Trophoblast cell (in vitro differentiated cells and primary cell): ENCODE data around the gene MRAS.

Source experiments
- DNase-seq, 2 donors: peaks; one replicate each; pipeline ENCODE4 v3.0.0-alpha.2; 2016
- H2AFZ ChIP-seq: 2 replicates; pipeline ENCODE4 v1.6.1; 2013; ENCODE audit warnings: low read length, moderate library complexity, mild to moderate bottlenecking; ENCODE audit not compliant: insufficient read depth, poor library complexity
- H2AK5ac ChIP-seq: 2 replicates; pipeline ENCODE4 v1.6.1; 2013; ENCODE audit warnings: mild to moderate bottlenecking, low read length
- H2BK120ac ChIP-seq: 2 replicates; pipeline ENCODE4 v1.6.1; 2013; ENCODE audit warnings: low read length, mild to moderate bottlenecking, moderate library complexity; ENCODE audit not compliant: insufficient read depth, poor library complexity
- H2BK12ac ChIP-seq: 2 replicates; pipeline ENCODE4 v1.6.1; 2013; ENCODE audit warnings: mild to moderate bottlenecking, low read length, moderate library complexity
- H2BK5ac ChIP-seq: 2 replicates; pipeline ENCODE4 v1.6.1; 2013; ENCODE audit warnings: low read length, low read depth, moderate library complexity, mild to moderate bottlenecking; ENCODE audit not compliant: poor library complexity
- H3K14ac ChIP-seq: 2 replicates; pipeline ENCODE4 v1.6.1; 2013; ENCODE audit warnings: mild to moderate bottlenecking, low read length
- H3K18ac ChIP-seq: 2 replicates; pipeline ENCODE4 v1.6.1; 2013; ENCODE audit warnings: mild to moderate bottlenecking, low read length
- H3K23ac ChIP-seq: 2 replicates; pipeline ENCODE4 v1.6.1; 2013; ENCODE audit warnings: low read length
- H3K27ac ChIP-seq: 2 replicates; pipeline ENCODE4 v1.5.1; 2013; ENCODE audit warnings: low read depth, mild to moderate bottlenecking, inconsistent platforms, low read length, moderate library complexity
- H3K27me3 ChIP-seq: 2 replicates; pipeline ENCODE4 v1.6.1; 2013; ENCODE audit warnings: inconsistent platforms, mild to moderate bottlenecking, low read length, moderate library complexity; ENCODE audit not compliant: insufficient read depth
- H3K36me3 ChIP-seq, 2 experiments: 1 replicate in 1 of 2; 2 replicates in 1 of 2; pipeline ENCODE4 v1.6.1; 2013; ENCODE audit warnings: low read length in 2 of 2, mild to moderate bottlenecking in 2 of 2, moderate library complexity in 1 of 2; ENCODE audit not compliant: insufficient read depth in 2 of 2, control insufficient read depth in 1 of 2
- H3K4ac ChIP-seq: 2 replicates; pipeline ENCODE4 v1.6.1; 2013; ENCODE audit warnings: low read depth, mild to moderate bottlenecking, low read length, moderate library complexity
- H3K4me1 ChIP-seq, 2 experiments: 1 replicate in 1 of 2; 2 replicates in 1 of 2; pipeline ENCODE4 v1.6.1; 2013; ENCODE audit warnings: low read length in 2 of 2, mild to moderate bottlenecking in 2 of 2, moderate library complexity in 1 of 2; ENCODE audit not compliant: insufficient read depth in 2 of 2, control insufficient read depth in 1 of 2
- H3K4me2 ChIP-seq: 2 replicates; pipeline ENCODE4 v1.6.1; 2013; ENCODE audit warnings: inconsistent platforms, mild to moderate bottlenecking, low read length, moderate library complexity
- H3K4me3 ChIP-seq: 2 replicates; pipeline ENCODE4 v1.5.1; 2013; ENCODE audit warnings: mild to moderate bottlenecking, low read depth, low read length, inconsistent platforms
- H3K79me1 ChIP-seq: one replicate; pipeline ENCODE4 v1.6.1; 2013; ENCODE audit warnings: low read length
- H3K79me2 ChIP-seq: 2 replicates; pipeline ENCODE4 v1.6.1; 2013; ENCODE audit warnings: low read length, mild to moderate bottlenecking; ENCODE audit not compliant: control insufficient read depth, insufficient read depth, poor library complexity
- H3K9ac ChIP-seq: 2 replicates; pipeline ENCODE4 v1.6.1; 2013; ENCODE audit warnings: mild to moderate bottlenecking, low read length
- H3K9me3 ChIP-seq: 2 replicates; pipeline ENCODE4 v1.6.1; 2013; ENCODE audit warnings: low read depth, mild to moderate bottlenecking, control low read depth, inconsistent platforms, low read length; ENCODE audit not compliant: insufficient read depth
- H4K12ac ChIP-seq: 2 replicates; pipeline ENCODE4 v1.6.1; 2013; ENCODE audit warnings: low read depth, mild to moderate bottlenecking, low read length, moderate library complexity
- H4K8ac ChIP-seq: 2 replicates; pipeline ENCODE4 v1.6.1; 2013; ENCODE audit warnings: low read depth, mild to moderate bottlenecking, low read length, moderate library complexity
- H4K91ac ChIP-seq: one replicate; pipeline ENCODE4 v1.6.1; 2013; ENCODE audit warnings: low read depth, mild to moderate bottlenecking, low read length, moderate library complexity
- WGBS: extraction: QIAGEN DNeasy Blood & Tissue Kit; methylation state at CpG from one replicate; pipeline ENCODE4 v1.1.7; 2013; ENCODE audit warnings: missing lambda C conversion rate; ENCODE audit not compliant: insufficient read length, insufficient coverage; ENCODE audit errors: extremely low coverage; 5-methylcytosine and 5-hydroxymethylcytosine counted together

Gene MRAS

DNA sequence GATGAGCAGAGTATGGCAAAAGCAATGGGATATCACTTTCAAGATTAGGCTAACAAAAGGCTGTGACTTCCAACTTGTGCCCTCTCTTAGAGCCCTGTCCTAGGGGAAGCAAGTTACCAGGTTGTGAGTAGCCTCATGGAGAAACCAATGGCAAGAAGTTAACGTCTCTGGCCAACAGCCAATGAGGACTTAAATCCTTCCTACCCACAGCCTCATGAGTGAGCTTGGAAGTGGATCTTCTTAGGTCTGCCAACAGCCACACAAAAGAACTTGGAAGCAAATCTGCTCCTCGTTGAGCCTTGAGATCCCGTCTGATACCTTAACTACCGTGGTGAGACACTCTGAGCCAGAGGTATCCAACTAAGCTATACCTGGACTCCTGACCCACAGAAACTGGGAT lies 24.4 kb upstream of the MRAS start:
- Histone ChIP-seq H3K36me3 (no peaks in the 10 kb centered on the region), H3K23ac (no peak overlapping the region), H3K27ac (no peak overlapping the region), H3K79me1 (no peaks in the 10 kb centered on the region), H2AFZ (no peak overlapping the region), H3K4me3 (no peak overlapping the region), H3K9me3 (peaks cover 1% of the 10 kb centered on the region), H3K27me3 (no peaks in the 10 kb centered on the region), H3K4ac (no peak overlapping the region), H4K12ac (no peak overlapping the region), H2BK120ac (no peak overlapping the region), H3K14ac (no peak overlapping the region), H3K4me2 (no peak overlapping the region), H3K9ac (no peak overlapping the region), H4K91ac (no peak overlapping the region), H3K18ac (no peak overlapping the region), H4K8ac (no peak overlapping the region), H3K4me1 (peaks cover 4 to 5% of the 10 kb centered on the region in 2 experiments), H3K79me2 (no peaks in the 10 kb centered on the region), H2AK5ac (no peak overlapping the region), H2BK5ac (no peak overlapping the region), H2BK12ac (no peak overlapping the region)
- no peak for DNase-seq
- no CpG with 5 or more reads among the region's 4 CpGs for WGBS

DNA sequence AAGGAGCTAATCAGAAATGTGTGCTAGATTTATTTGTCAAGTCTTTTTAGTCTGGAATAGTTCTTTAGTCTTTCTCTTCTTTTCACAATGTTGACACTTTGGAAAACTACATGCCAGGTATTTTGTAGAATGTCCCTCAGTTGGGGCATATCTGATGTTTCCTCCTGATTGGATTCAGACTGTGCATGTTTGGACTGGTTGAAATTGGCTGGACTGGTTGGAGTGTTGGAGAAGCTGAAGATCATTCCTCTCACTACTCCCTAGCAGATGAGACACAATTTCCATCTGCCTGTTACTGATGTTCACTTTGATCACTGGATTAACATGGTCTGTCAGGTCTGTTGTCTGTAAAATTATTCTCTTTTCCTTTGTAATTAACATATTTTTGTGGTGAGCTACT lies 22.4 kb upstream of the MRAS start:
- Histone ChIP-seq H3K36me3 (no peaks in the 10 kb centered on the region), H3K23ac (no peak overlapping the region), H3K27me3 (no peaks in the 10 kb centered on the region)

DNA sequence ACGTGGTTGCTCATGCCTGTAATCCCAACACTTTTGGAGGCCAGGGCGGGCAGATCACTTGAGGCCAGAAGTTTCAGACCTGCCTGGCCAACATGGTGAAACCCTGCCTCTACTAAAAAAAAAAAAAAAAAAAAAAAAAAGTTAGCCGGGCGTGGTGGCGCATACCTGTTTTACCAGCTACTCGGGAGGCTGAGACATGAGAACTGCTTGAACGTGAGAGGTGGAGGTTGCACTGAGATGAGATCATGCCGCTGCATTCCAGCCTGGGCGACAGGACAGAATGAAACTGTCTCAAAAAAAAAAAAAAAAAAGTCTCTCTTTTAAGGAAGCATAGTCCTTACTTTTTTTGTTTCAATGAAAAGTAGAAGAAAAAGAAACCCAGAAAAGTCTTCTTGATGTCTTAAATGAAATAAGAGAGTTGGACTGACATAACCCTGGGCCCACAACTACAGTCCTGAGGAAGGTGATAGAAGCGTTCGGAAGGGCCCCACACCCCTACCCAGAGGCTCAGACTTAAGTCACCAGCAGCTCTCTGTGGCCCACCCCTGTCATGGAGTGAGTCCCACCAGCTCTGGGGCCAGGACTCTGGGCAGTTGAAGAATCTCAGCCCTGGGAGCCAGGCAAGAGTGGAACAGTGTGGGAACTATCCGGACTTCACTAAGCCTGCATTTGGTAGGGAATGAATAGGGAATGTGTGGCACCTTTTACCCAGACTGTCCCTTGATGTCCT lies 21.3 kb upstream of the MRAS start:
- no peak overlapping the region for H3K4me3 ChIP-seq
- H3K79me2 ChIP-seq: peaks cover 2% of the 10 kb centered on the region
- peak overlapping the region; percentile 50 for H4K91ac ChIP-seq
- H3K27ac ChIP-seq: no peak overlapping the region
- no peak overlapping the region for H3K14ac ChIP-seq
- peak overlapping the region; percentile 1 for H2BK120ac ChIP-seq
- H3K4me2 ChIP-seq: no peak overlapping the region
- H2BK5ac ChIP-seq: no peak overlapping the region
- H3K27me3 ChIP-seq: no peaks in the 10 kb centered on the region
- H3K9me3 ChIP-seq: no peaks in the 10 kb centered on the region
- no peak overlapping the region for H2BK12ac ChIP-seq
- H3K4ac ChIP-seq: no peak overlapping the region
- H3K36me3 ChIP-seq: no peaks in the 10 kb centered on the region
- peaks cover 5% of the 10 kb centered on the region for H3K79me1 ChIP-seq
- DNase-seq: peak; percentile 88 to 93
- H2AK5ac ChIP-seq: no peak overlapping the region
- WGBS: no CpG with 5 or more reads among the region's 12 CpGs
- no peak overlapping the region for H2AFZ ChIP-seq
- no peak overlapping the region for H3K18ac ChIP-seq
- no peak overlapping the region for H4K8ac ChIP-seq
- H3K23ac ChIP-seq: no peak overlapping the region
- no peak overlapping the region for H3K9ac ChIP-seq
- peaks cover 5 to 7% of the 10 kb centered on the region in 2 experiments for H3K4me1 ChIP-seq
- H4K12ac ChIP-seq: no peak overlapping the region

More for the DNA sequence above, 22.4 kb upstream of the MRAS start:
- Histone ChIP-seq H2AK5ac (no peak overlapping the region), H3K18ac (no peak overlapping the region), H3K14ac (no peak overlapping the region), H3K79me1 (peaks cover 5% of the 10 kb centered on the region), H3K79me2 (peaks cover 2% of the 10 kb centered on the region), H4K91ac (no peak overlapping the region), H3K27ac (no peak overlapping the region), H3K4ac (no peak overlapping the region), H2AFZ (no peak overlapping the region), H4K12ac (no peak overlapping the region), H3K4me2 (no peak overlapping the region), H3K9ac (no peak overlapping the region), H3K4me1 (peaks cover 5 to 7% of the 10 kb centered on the region in 2 experiments), H4K8ac (no peak overlapping the region), H3K4me3 (no peak overlapping the region), H2BK5ac (no peak overlapping the region), H2BK120ac (no peak overlapping the region), H2BK12ac (no peak overlapping the region), H3K9me3 (no peaks in the 10 kb centered on the region)
- peak in 1 of 2 donors; percentile 40 for DNase-seq

DNA sequence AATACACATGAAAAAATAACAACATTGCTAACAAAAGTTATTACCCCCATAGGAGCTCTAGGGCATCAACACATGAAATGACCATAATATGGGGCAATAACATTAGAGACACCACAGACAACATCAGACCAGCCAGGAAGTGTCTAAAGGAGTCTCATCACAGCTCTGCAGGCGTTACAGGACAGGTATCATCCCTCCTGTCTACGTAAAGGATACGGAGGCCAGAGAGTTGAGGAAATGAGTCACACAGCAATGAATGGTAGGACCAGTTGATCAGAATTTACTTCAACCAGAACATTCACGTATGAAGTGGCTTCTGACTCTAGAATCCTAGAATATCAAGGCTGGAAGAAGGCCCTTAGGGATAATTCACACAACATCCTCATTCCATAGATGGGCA lies 20.5 kb upstream of the MRAS start:
- no peak overlapping the region for H2AFZ ChIP-seq
- H2AK5ac ChIP-seq: no peak overlapping the region
- H4K12ac ChIP-seq: no peak overlapping the region
- no peak overlapping the region for H2BK5ac ChIP-seq
- peaks cover 5% of the 10 kb centered on the region for H3K79me1 ChIP-seq
- no CpG with 5 or more reads among the region's 4 CpGs for WGBS
- no peak overlapping the region for H4K8ac ChIP-seq
- no peak overlapping the region for H3K4me2 ChIP-seq
- H3K9me3 ChIP-seq: no peaks in the 10 kb centered on the region
- no peak overlapping the region for H2BK120ac ChIP-seq
- no peaks in the 10 kb centered on the region for H3K27me3 ChIP-seq
- H2BK12ac ChIP-seq: no peak overlapping the region
- DNase-seq: peak; percentile 84 to 97
- H3K4ac ChIP-seq: no peak overlapping the region
- no peak overlapping the region for H4K91ac ChIP-seq
- no peaks in the 10 kb centered on the region for H3K36me3 ChIP-seq
- peaks cover 5 to 7% of the 10 kb centered on the region in 2 experiments for H3K4me1 ChIP-seq
- no peak overlapping the region for H3K14ac ChIP-seq
- H3K23ac ChIP-seq: no peak overlapping the region
- H3K4me3 ChIP-seq: no peak overlapping the region
- no peak overlapping the region for H3K18ac ChIP-seq
- no peak overlapping the region for H3K9ac ChIP-seq
- peaks cover 2% of the 10 kb centered on the region for H3K79me2 ChIP-seq
- H3K27ac ChIP-seq: no peak overlapping the region
